Epithelial cell of proximal tubule (primary cell): ENCODE results near the gene RAC3. TPM values are rescaled to one million over a fixed set of nuclear protein-coding genes. Genes with fewer than 3 reads are reported as not detected.

Experiments used
- DNase-seq: peaks from one replicate; pipeline ENCODE4 v3.0.0-alpha.2; 2011; ENCODE audit warnings: low read depth
- H3K4me3 ChIP-seq: 2 replicates; pipeline ENCODE4 v1.5.1; 2011; ENCODE audit warnings: low read depth, mild to moderate bottlenecking, low read length
- CTCF ChIP-seq: conservative IDR thresholded peaks from 2 replicates; pipeline ENCODE4 v1.5.1; 2012; ENCODE audit warnings: low read depth, mild to moderate bottlenecking, low read length
- total RNA-seq: library from RNA; depleted of rRNA; stranded (reverse); fragments of >200 nt; gene quantifications from 2 replicates; pipeline ENCODE4 v1.2.3, GENCODE V29; 2015

The RAC3 gene
- total RNA-seq, 1 donor from 2014 or later, result 60.0 TPM

DNA sequence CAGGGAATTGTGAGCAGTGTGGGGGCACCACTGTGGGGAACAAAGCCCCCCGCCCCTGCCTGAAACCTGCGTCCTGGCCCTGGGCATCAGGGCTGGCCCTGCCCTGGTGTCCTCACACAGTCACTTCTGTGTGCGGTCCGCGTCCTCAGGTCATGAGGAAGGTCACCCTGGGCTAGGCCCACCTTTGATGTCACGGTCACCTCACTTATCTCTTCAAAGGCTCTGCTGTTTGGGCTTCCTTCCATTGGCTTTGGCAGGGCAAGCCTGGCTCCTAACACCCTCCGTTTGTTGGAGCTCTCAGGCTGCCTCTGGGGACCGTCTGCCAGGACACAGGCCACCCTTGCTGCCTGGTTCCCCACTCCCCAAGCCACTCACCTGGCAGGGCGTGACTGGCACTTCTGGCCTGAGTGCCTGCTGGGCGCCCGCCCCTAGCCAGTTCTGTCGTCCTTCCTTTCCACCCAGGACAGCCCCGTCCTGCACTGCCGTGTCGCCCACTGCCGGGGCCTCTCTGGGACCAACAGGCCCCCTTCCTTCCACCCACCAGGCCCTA lies 17.6 kb upstream of the RAC3 start:
- no peak for DNase-seq
- no peak overlapping the region for H3K4me3 ChIP-seq
- TF ChIP-seq CTCF, result no peak

- TF ChIP-seq CTCF, result no peak
Measured at GRCh38 chr17:82014432-82014831, 17.0 kb upstream of the RAC3 start.

GRCh38 chr17:82014971-82015310 lies 16.5 kb upstream of the RAC3 start:
- DNase-seq, result no peak
- TF ChIP-seq CTCF, result no peak
- no peak overlapping the region for H3K4me3 ChIP-seq

More at GRCh38 chr17:82014432-82014831, 17.0 kb upstream of the RAC3 start:
- DNase-seq, result no peak
- no peak overlapping the region for H3K4me3 ChIP-seq

DNA sequence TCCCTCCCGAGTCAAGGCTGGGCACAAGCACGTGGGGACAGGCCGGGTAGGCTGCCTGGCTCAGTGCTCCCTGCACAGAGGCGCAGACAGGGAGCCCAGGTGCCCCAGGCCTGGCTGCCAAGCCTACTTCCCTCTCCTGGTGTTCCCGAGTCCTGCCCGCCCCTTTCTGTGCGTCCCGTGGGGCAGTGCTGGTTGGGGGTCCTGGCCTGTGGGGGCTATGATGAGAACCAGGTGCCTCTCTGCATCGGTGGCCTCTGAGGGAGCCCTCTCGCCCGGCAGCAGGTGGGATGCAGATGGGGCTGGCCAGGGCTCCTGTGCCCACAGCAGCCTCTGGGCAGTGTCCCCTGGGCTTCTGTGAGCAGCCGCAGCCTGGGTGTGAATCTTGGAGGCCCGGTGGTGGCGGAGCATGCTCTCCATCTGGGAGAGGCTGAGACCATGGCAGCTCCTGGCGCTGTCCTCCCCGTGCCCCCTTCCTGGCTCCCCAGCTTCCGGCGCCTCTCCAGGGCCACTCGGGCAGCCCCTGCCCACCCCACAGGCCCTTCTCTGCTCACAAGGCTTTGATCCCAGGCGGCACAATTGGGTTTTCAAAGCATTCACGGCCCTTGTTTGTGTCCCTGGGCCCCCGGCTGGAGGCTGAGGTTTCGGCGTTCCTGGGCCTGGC lies 16.0 kb upstream of the RAC3 start:
- H3K4me3 ChIP-seq, result no peak overlapping the region
- no peak for TF ChIP-seq CTCF
- no peak for DNase-seq

GRCh38 chr17:82016061-82016874 lies 15.2 kb upstream of the RAC3 start:
- H3K4me3 ChIP-seq, result no peak overlapping the region
- no peak for TF ChIP-seq CTCF
- DNase-seq, result no peak

DNA sequence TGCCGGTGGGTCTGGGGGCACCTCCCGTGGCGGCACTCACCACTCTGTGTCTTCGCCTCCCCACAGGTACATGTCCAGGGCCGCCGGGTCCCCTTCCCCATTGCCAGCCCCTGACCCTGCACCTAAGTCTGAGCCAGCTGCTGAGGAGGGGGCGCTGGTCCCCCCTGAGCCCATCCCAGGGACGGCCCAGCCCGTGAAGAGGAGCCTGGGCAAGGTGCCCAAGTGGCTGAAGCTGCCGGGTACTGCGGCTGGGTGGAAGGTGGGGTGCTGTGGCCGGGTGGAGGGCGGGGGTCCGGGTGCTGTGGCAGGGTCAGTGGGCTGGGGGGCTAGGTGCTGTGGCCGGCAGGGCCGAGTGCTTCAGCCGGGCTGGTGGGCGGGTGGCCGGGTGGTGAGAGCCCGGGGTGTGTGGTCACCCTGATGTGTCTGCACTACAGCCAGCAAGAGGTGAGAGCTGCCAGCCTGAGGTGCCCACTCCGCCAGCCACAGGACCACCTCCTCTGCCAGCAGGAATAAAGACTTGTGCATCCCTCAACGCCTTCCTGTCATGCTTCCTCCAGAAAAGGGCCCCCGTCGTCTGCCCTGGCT lies 14.5 kb upstream of the RAC3 start:
- no peak for TF ChIP-seq CTCF
- no peak for DNase-seq
- H3K4me3 ChIP-seq, result no peak overlapping the region
